GM18502 (cell line): ENCODE results near the gene LRRC66.

ENCODE experiments used
- ATAC-seq: cut with Tn5 transposase; IDR thresholded peaks from one replicate; pipeline ENCODE4 v1.9.1; 2021; ENCODE audit warnings: mild to moderate bottlenecking; ENCODE audit not compliant: unreplicated experiment, poor library complexity

LRRC66 gene

GRCh38 chr4:52014903-52015302 lies 5.3 kb downstream of the LRRC66 start:
- ATAC-seq, result no peak

GRCh38 chr4:52012651-52013050 lies 7.5 kb downstream of the LRRC66 start:
- no peak for ATAC-seq

GRCh38 chr4:52010986-52011385 lies 9.2 kb downstream of the LRRC66 start:
- no peak for ATAC-seq

GRCh38 chr4:52006887-52007286 lies 13.3 kb downstream of the LRRC66 start:
- ATAC-seq, result no peak

GRCh38 chr4:52005604-52006273 lies 14.4 kb downstream of the LRRC66 start:
- no peak for ATAC-seq

GRCh38 chr4:52004414-52004813 lies 15.7 kb downstream of the LRRC66 start:
- ATAC-seq, result no peak

- no peak for ATAC-seq
Observed at GRCh38 chr4:52001616-52002015, 18.5 kb downstream of the LRRC66 start.

GRCh38 chr4:51999250-51999649 lies 20.9 kb downstream of the LRRC66 start:
- no peak for ATAC-seq

- ATAC-seq, result no peak
Observed at GRCh38 chr4:51998837-51999236, 21.3 kb downstream of the LRRC66 start.

- ATAC-seq, result no peak
Observed at GRCh38 chr4:51997647-51998046, 22.5 kb downstream of the LRRC66 start.

GRCh38 chr4:51995647-51996220 lies 24.4 kb downstream of the LRRC66 start:
- ATAC-seq, result no peak

GRCh38 chr4:51965862-51966261 lies 54.3 kb downstream of the LRRC66 start:
- ATAC-seq, result no peak

- ATAC-seq, result no peak
Observed at GRCh38 chr4:51963841-51964517, 56.2 kb downstream of the LRRC66 start.

- ATAC-seq, result no peak
Observed at GRCh38 chr4:51960486-51960885, 59.7 kb downstream of the LRRC66 start.

- ATAC-seq, result no peak
Observed at GRCh38 chr4:51958199-51958968, 61.8 kb downstream of the LRRC66 start.
